IMR-90 (cell line): ENCODE data around the gene CTNNA1. TPM values are rescaled to one million over a fixed set of nuclear protein-coding genes. Genes with fewer than 3 reads are reported as not detected.

Source experiments
- ATAC-seq: fragments of 200-7000 bp; cut with Tn5 transposase; 2 replicates; pipeline ENCODE4 v1.9.1; 2020; ENCODE audit warnings: low read depth, mild to moderate bottlenecking, moderate library complexity
- BruUV-seq: library from RNA; stranded (reverse); fragments of 400-500 nt; replicated peaks from 2 replicates; lab custom pipeline; 2021; lab: Mats Ljungman, UMichigan
- CTCF ChIA-PET: fragments of 300-600 bp; formaldehyde crosslinking; extraction: SDS; loops from one replicate; lab custom pipeline; 2021; ENCODE audit warnings: antibody characterized with exemption; lab: Yijun Ruan, JAX
- POLR2A ChIA-PET: fragments of 300-600 bp; sonication (Branson Sonifier 250); formaldehyde crosslinking; loops from one replicate; lab custom pipeline; 2022; ENCODE audit warnings: antibody characterized with exemption; ENCODE audit not compliant: unreplicated experiment; lab: Charles Lee
- DNase-seq: peaks from one replicate; pipeline ENCODE4 v3.0.0; 2013
- H2AFZ ChIP-seq: replicated peaks from 2 replicates; pipeline ENCODE3; 2013; ENCODE audit warnings: low read length, mild to moderate bottlenecking; ENCODE audit not compliant: poor library complexity
- H2AK5ac ChIP-seq: 2 replicates; pipeline ENCODE4 v1.6.1; 2013; ENCODE audit warnings: low read depth, low read length, inconsistent platforms
- H2AK9ac ChIP-seq: replicated peaks from 2 replicates; pipeline ENCODE3; 2013; ENCODE audit warnings: mild to moderate bottlenecking, low read depth, low read length, moderate library complexity; ENCODE audit not compliant: poor library complexity
- H2BK120ac ChIP-seq: 2 replicates; pipeline ENCODE4 v1.6.1; 2013; ENCODE audit warnings: low read depth, low read length, inconsistent platforms
- H2BK15ac ChIP-seq: 3 replicates; pipeline ENCODE4 v1.6.1; 2013; ENCODE audit warnings: low read depth, low read length, inconsistent platforms
- H2BK20ac ChIP-seq: 2 replicates; pipeline ENCODE4 v1.6.1; 2013; ENCODE audit warnings: low read depth, mild to moderate bottlenecking, inconsistent platforms, low read length, moderate library complexity
- H2BK5ac ChIP-seq: 2 replicates; pipeline ENCODE4 v1.6.1; 2013; ENCODE audit warnings: mild to moderate bottlenecking, low read depth, low read length, inconsistent platforms; ENCODE audit not compliant: poor library complexity, severe bottlenecking
- H3K14ac ChIP-seq: replicated peaks from 2 replicates; pipeline ENCODE4 v1.6.1; 2013; ENCODE audit warnings: low read depth, low read length, inconsistent platforms
- H3K18ac ChIP-seq: 2 replicates; pipeline ENCODE4 v1.6.1; 2013; ENCODE audit warnings: low read depth, low read length, control low read depth
- H3K23ac ChIP-seq: 2 replicates; pipeline ENCODE4 v1.6.1; 2013; ENCODE audit warnings: low read depth, low read length, inconsistent platforms
- H3K27ac ChIP-seq: 2 replicates; pipeline ENCODE4 v1.5.1; 2013; ENCODE audit warnings: mild to moderate bottlenecking, control low read depth, low read length; ENCODE audit not compliant: insufficient read depth
- H3K27me3 ChIP-seq: 2 replicates; pipeline ENCODE4 v1.6.1; 2013; ENCODE audit warnings: low read length; ENCODE audit not compliant: control insufficient read depth, insufficient read depth
- H3K36me3 ChIP-seq: 2 replicates; pipeline ENCODE4 v1.6.1; 2013; ENCODE audit warnings: low read length, mixed read lengths; ENCODE audit not compliant: control insufficient read depth, insufficient read depth
- H3K4ac ChIP-seq: 2 replicates; pipeline ENCODE4 v1.6.1; 2013; ENCODE audit warnings: low read depth, low read length, inconsistent platforms
- H3K4me1 ChIP-seq: 2 replicates; pipeline ENCODE4 v1.6.1; 2013; ENCODE audit warnings: low read length, mixed read lengths; ENCODE audit not compliant: control insufficient read depth, insufficient read depth
- H3K4me2 ChIP-seq: 2 replicates; pipeline ENCODE4 v1.6.1; 2013; ENCODE audit warnings: low read depth, mild to moderate bottlenecking, control low read depth, low read length, moderate library complexity
- H3K4me3 ChIP-seq: 2 replicates; pipeline ENCODE4 v1.5.1; 2013; ENCODE audit warnings: low read depth, mild to moderate bottlenecking, control low read depth, low read length, moderate library complexity; ENCODE audit not compliant: insufficient read depth
- H3K56ac ChIP-seq: 2 replicates; pipeline ENCODE4 v1.6.1; 2013; ENCODE audit warnings: low read length, inconsistent platforms; ENCODE audit not compliant: insufficient read depth; ENCODE audit errors: extremely low read depth
- H3K79me1 ChIP-seq, 2 experiments: 2 replicates each; pipeline ENCODE4 v1.6.1; 2013; ENCODE audit warnings: low read length in 2 of 2, inconsistent platforms in 1 of 2, low read depth in 1 of 2
- H3K9ac ChIP-seq: 2 replicates; pipeline ENCODE4 v1.6.1; 2013; ENCODE audit warnings: low read depth, low read length, control low read depth
- H3K9me1 ChIP-seq: 2 replicates; pipeline ENCODE4 v1.6.1; 2013; ENCODE audit warnings: low read length, inconsistent platforms; ENCODE audit not compliant: insufficient read depth
- H3K9me3 ChIP-seq: 2 replicates; pipeline ENCODE4 v1.6.1; 2013; ENCODE audit warnings: low read length; ENCODE audit not compliant: control insufficient read depth, insufficient read depth
- H4K20me1 ChIP-seq: 2 replicates; pipeline ENCODE4 v1.6.1; 2013; ENCODE audit warnings: low read length, inconsistent platforms; ENCODE audit not compliant: insufficient read depth
- H4K5ac ChIP-seq: 2 replicates; pipeline ENCODE4 v1.6.1; 2013; ENCODE audit warnings: mild to moderate bottlenecking, low read depth, low read length, control low read depth
- H4K8ac ChIP-seq, 2 experiments: 2 replicates each; pipeline ENCODE4 v1.6.1; 2013; ENCODE audit warnings: low read depth in 2 of 2, low read length in 2 of 2, control low read depth in 1 of 2, inconsistent platforms in 1 of 2
- H4K91ac ChIP-seq: 2 replicates; pipeline ENCODE4 v1.6.1; 2013; ENCODE audit warnings: low read depth, low read length, inconsistent platforms; ENCODE audit not compliant: insufficient read depth
- CEBPB ChIP-seq: IDR thresholded peaks from 2 replicates; pipeline ENCODE4 v1.6.1; 2012; ENCODE audit warnings: low read depth, low read length, improper control_type of control experiment
- CTCF ChIP-seq: conservative IDR thresholded peaks from 2 replicates; pipeline ENCODE4 v1.5.1; 2012; ENCODE audit warnings: mild to moderate bottlenecking, low read depth, low read length, improper control_type of control experiment
- ELK1 ChIP-seq: fragments of 150-350 bp; IDR thresholded peaks from 2 replicates; pipeline ENCODE4 v1.6.1; 2016; ENCODE audit warnings: low read depth, mild to moderate bottlenecking, low read length, moderate library complexity, borderline replicate concordance
- FOS ChIP-seq: fragments of 150-350 bp; IDR thresholded peaks from 2 replicates; pipeline ENCODE4 v1.6.1; 2016; ENCODE audit warnings: low read depth, low read length
- MAFK ChIP-seq: IDR thresholded peaks from 2 replicates; pipeline ENCODE4 v1.6.1; 2012; ENCODE audit warnings: low read depth, low read length, improper control_type of control experiment
- MAZ ChIP-seq: IDR thresholded peaks from 2 replicates; pipeline ENCODE4 v1.6.1; 2012; ENCODE audit warnings: low read depth, mild to moderate bottlenecking, low read length, improper control_type of control experiment, moderate library complexity, borderline replicate concordance
- MXI1 ChIP-seq: IDR thresholded peaks from 2 replicates; pipeline ENCODE4 v1.6.1; 2012; ENCODE audit warnings: low read depth, mild to moderate bottlenecking, low read length, moderate library complexity, borderline replicate concordance
- NFE2L2 ChIP-seq: fragments of 150-350 bp; IDR thresholded peaks from 2 replicates; pipeline ENCODE4 v1.6.1; 2016; ENCODE audit warnings: low read depth, mild to moderate bottlenecking, low read length
- POLR2A ChIP-seq: IDR thresholded peaks from 2 replicates; pipeline ENCODE4 v1.6.1; 2012; ENCODE audit warnings: mild to moderate bottlenecking, low read depth, low read length
- RAD21 ChIP-seq: IDR thresholded peaks from 2 replicates; pipeline ENCODE4 v1.6.1; 2012; ENCODE audit warnings: low read length, improper control_type of control experiment
- RCOR1 ChIP-seq: IDR thresholded peaks from 2 replicates; pipeline ENCODE4 v1.6.1; 2012; ENCODE audit warnings: mild to moderate bottlenecking, low read length, improper control_type of control experiment; ENCODE audit not compliant: insufficient replicate concordance
- SMC3 ChIP-seq: fragments of 150-350 bp; IDR thresholded peaks from 2 replicates; pipeline ENCODE4 v1.6.1; 2016; ENCODE audit warnings: low read depth, mild to moderate bottlenecking, antibody characterized with exemption, low read length, moderate library complexity
- USF2 ChIP-seq: fragments of 150-350 bp; IDR thresholded peaks from 2 replicates; pipeline ENCODE4 v1.6.1; 2017; ENCODE audit warnings: mild to moderate bottlenecking, antibody characterized with exemption, low read length, low read depth
- WGBS, 2 experiments: methylation state at CpG; one replicate each; pipeline versions ENCODE4 v1.1.5 to v1.1.7; 2013; ENCODE audit warnings: missing lambda C conversion rate in 2 of 2; ENCODE audit not compliant: insufficient read length in 1 of 2; ENCODE audit errors: extremely low coverage in 2 of 2; 5-methylcytosine and 5-hydroxymethylcytosine counted together
- dilution Hi-C: fragments of 300-500 bp; cut with HindIII; formaldehyde crosslinking; loops from one replicate; pipeline ENCODE4 v1.14.3; 2018; ENCODE audit warnings: low sequenced_read_pairs; ENCODE audit not compliant: unreplicated experiment
- in situ Hi-C: fragments of 300-500 bp; cut with MboI; formaldehyde crosslinking; loops from 3 replicates; pipeline ENCODE4 v1.14.3; 2019; ENCODE audit warnings: low sequenced_read_pairs, inconsistent platforms, mixed read lengths
- intact Hi-C: fragments of 100-400 bp; cut with micrococcal nuclease; formaldehyde crosslinking; loops from 2 replicates; pipeline ENCODE4 v1.10.0; 2022
- polyA plus RNA-seq, 3 experiments: library from polyadenylated mRNA; depleted of rRNA; stranded (reverse); fragments of >200 nt; gene quantifications; 2 replicates each; pipeline ENCODE4 v1.2.3, GENCODE V29; 2012; ENCODE audit warnings: low replicate concordance in 1 of 3
- total RNA-seq: library from RNA; depleted of rRNA; stranded (reverse); fragments of >200 nt; gene quantifications from 2 replicates; pipeline ENCODE4 v1.2.3, GENCODE V29; 2012

Gene CTNNA1
- total and polyA plus RNA-seq, 2 of the 4 experiments (the other 2 are of a cell fraction): 220 to 471 TPM

GRCh38 chr5:138912093-138912492, 158.9 kb downstream of the CTNNA1 start:
- ATAC-seq (no peak), DNase-seq (no peak)
- Histone ChIP-seq H3K36me3 (peaks cover 26% of the 10 kb centered on the region), H2BK20ac (no peak overlapping the region), H3K4me1 (no peaks in the 10 kb centered on the region; the same call in 1 of the 2 replicates), H4K20me1 (no peaks in the 10 kb centered on the region; the same call in 1 of the 2 replicates), H3K56ac (no peak overlapping the region), H3K27ac (no peak overlapping the region), H4K8ac (no peak overlapping the region), H4K5ac (no peak overlapping the region), H2BK120ac (no peak overlapping the region), H3K79me1 (peaks cover 22 to 61% of the 10 kb centered on the region in 2 experiments), H3K27me3 (no peaks in the 10 kb centered on the region), H3K18ac (no peak overlapping the region), H3K9me3 (peaks cover 2% of the 10 kb centered on the region), H2BK15ac (no peak overlapping the region), H3K23ac (no peak overlapping the region), H4K91ac (no peak overlapping the region), H3K4ac (no peak overlapping the region), H2BK5ac (no peak overlapping the region), H3K9ac (no peak overlapping the region), H3K9me1 (no peaks in the 10 kb centered on the region; the same call in 1 of the 2 replicates), H2AFZ (no peak overlapping the region), H3K4me2 (no peak overlapping the region), H3K14ac (no peak overlapping the region), H2AK5ac (no peak overlapping the region), H3K4me3 (no peak overlapping the region), H2AK9ac (no peak overlapping the region)
- dilution Hi-C loops: no loop called here
- no TSS peak for BruUV-seq
- WGBS, 2 experiments: 90% methylated on average over 3 of the region's 4 CpGs; no CpG with 5 or more reads in 1 of the 2 experiments
- CTCF ChIA-PET: no interaction called here
- TF ChIP-seq NFE2L2 (no peak), POLR2A (no peak), SMC3 (no peak), USF2 (no peak), ELK1 (no peak), MAFK (no peak), MXI1 (no peak), MAZ (no peak), CTCF (no peak), CEBPB (no peak), FOS (no peak), RCOR1 (no peak), RAD21 (no peak)
- POLR2A ChIA-PET: no interaction called here
- intact Hi-C loops: no loop called here
- in situ Hi-C loops: no loop called here
